HEK293T (cell line): ENCODE data around the gene TRPM2.

Source experiments
- CTCF ChIA-PET: fragments of 350-600 bp; formaldehyde crosslinking; extraction: SDS; loops from one replicate; lab custom pipeline; 2021; ENCODE audit warnings: antibody characterized with exemption, inconsistent platforms; lab: Yijun Ruan, JAX
- POLR2A ChIA-PET: fragments of 350-600 bp; formaldehyde crosslinking; extraction: SDS; loops from one replicate; lab custom pipeline; 2020; ENCODE audit warnings: antibody characterized with exemption, inconsistent platforms; lab: Yijun Ruan, JAX
- DNase-seq: peaks from one replicate; pipeline ENCODE4 v3.0.0; 2012; ENCODE audit warnings: mixed read lengths; ENCODE audit errors: extremely low spot score
- ARNT ChIP-seq: fragments of 450-650 bp; IDR thresholded peaks from 2 replicates; pipeline ENCODE4 v1.6.1; 2017; ENCODE audit warnings: mild to moderate bottlenecking
- BHLHE40 ChIP-seq: fragments of 450-650 bp; IDR thresholded peaks from 2 replicates; pipeline ENCODE4 v1.6.1; 2016; ENCODE audit warnings: mild to moderate bottlenecking, moderate library complexity, borderline replicate concordance
- CTBP1 ChIP-seq: fragments of 450-650 bp; IDR thresholded peaks from 2 replicates; pipeline ENCODE4 v1.6.1; 2016; ENCODE audit warnings: borderline replicate concordance
- ELF4 ChIP-seq: fragments of 450-650 bp; IDR thresholded peaks from 2 replicates; pipeline ENCODE4 v1.6.1; 2017; ENCODE audit warnings: antibody characterized with exemption
- FOXA1 ChIP-seq: fragments of 450-650 bp; IDR thresholded peaks from 2 replicates; pipeline ENCODE4 v1.6.1; 2016; ENCODE audit warnings: mild to moderate bottlenecking
- FOXK2 ChIP-seq: fragments of 450-650 bp; IDR thresholded peaks from 2 replicates; pipeline ENCODE4 v1.6.1; 2016; ENCODE audit warnings: mild to moderate bottlenecking
- FOXM1 ChIP-seq: fragments of 450-650 bp; IDR thresholded peaks from 2 replicates; pipeline ENCODE4 v1.6.1; 2017; ENCODE audit warnings: mild to moderate bottlenecking, borderline replicate concordance
- HDGF ChIP-seq: fragments of 450-650 bp; IDR thresholded peaks from 2 replicates; pipeline ENCODE4 v1.6.1; 2017; ENCODE audit warnings: antibody characterized with exemption, borderline replicate concordance
- L3MBTL2 ChIP-seq: fragments of 450-650 bp; conservative IDR thresholded peaks from 2 replicates; pipeline ENCODE4 v1.6.1; 2016; ENCODE audit warnings: mild to moderate bottlenecking
- LEF1 ChIP-seq: fragments of 450-650 bp; IDR thresholded peaks from 2 replicates; pipeline ENCODE4 v1.6.1; 2017; ENCODE audit warnings: mild to moderate bottlenecking, borderline replicate concordance
- NFRKB ChIP-seq: fragments of 450-650 bp; IDR thresholded peaks from 2 replicates; pipeline ENCODE4 v1.6.1; 2016; ENCODE audit warnings: mild to moderate bottlenecking, moderate library complexity
- PKNOX1 ChIP-seq: fragments of 450-650 bp; IDR thresholded peaks from 2 replicates; pipeline ENCODE4 v1.6.1; 2016
- SP1 ChIP-seq: fragments of 450-650 bp; IDR thresholded peaks from 2 replicates; pipeline ENCODE4 v1.6.1; 2017
- SUZ12 ChIP-seq: fragments of 450-650 bp; IDR thresholded peaks from 2 replicates; pipeline ENCODE4 v1.6.1; 2016; ENCODE audit warnings: mild to moderate bottlenecking
- TARDBP ChIP-seq: fragments of 450-650 bp; IDR thresholded peaks from 2 replicates; pipeline ENCODE4 v1.6.1; 2016
- ZNF384 ChIP-seq: fragments of 450-650 bp; IDR thresholded peaks from 2 replicates; pipeline ENCODE4 v1.6.1; 2016

The TRPM2 gene

GRCh38 chr21:44438531-44439210 lies 85.2 kb downstream of the TRPM2 start:
- TF ChIP-seq FOXM1 (no peak), FOXK2 (no peak), LEF1 (no peak), ELF4 (no peak), HDGF (no peak), PKNOX1 (no peak), TARDBP (no peak), L3MBTL2 (no peak), BHLHE40 (no peak), SP1 (no peak), FOXA1 (no peak), CTBP1 (no peak), SUZ12 (no peak)
- ChIA-PET CTCF (no interaction called here), POLR2A (no interaction called here)
- DNase-seq, result no peak

DNA sequence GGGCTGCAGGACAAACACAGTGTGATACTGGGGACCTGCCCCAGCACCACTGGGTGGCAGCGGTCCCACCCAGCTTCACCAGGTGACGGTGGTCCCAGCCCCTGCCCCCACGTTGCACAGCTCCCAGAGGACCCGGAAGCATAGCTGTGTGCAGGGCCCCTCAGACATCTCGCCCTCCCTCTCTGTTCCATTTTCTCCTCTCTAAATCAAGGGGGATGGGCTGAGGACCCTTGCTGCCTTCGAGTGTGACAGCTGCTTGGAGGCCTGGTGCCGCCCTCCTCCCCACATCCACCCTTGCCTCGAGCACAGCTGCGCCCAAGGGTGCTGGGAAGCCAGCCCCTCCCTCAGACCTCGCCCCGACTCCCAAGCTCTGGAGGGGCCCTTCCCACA lies 85.8 kb downstream of the TRPM2 start:
- POLR2A ChIA-PET, result no interaction called here
- CTCF ChIA-PET, result no interaction called here
- TF ChIP-seq PKNOX1, result no peak
- DNase-seq, result no peak

DNA sequence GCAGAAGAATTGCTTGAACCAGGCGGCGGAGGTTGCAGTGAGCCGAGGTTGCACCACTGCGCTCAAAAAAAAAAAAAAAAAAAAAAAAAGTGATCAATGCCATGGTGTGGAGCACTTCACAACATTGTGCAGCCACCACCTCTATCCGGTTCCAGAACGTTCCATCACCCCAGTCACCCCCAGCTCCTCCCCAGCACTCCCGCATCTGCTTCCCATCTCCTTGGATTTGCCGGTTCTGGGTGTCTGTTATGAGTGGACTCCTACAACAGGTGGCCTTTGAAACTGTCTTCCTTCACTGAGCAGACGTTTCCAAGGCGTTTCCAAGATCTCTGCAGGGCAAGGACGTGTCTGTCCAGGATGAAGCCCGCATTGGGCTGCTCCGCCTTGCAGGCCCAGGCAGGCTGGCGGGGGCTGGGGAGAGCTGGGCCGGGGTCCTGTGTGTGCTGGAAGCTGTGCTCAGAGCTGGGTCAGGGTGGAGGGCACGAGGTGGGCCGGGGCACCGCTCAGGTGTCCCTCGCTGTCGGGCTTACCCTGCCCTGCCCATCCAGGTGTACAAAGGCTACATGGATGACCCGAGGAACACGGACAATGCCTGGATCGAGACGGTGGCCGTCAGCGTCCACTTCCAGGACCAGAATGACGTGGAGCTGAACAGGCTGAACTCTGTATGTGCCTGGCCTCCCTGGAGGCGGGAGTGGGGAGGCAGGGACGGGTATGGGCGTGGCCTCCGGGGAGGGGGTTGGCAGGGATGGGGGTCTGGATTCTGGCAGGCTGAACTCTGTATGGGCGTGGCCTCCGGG lies 87.0 kb downstream of the TRPM2 start:
- CTCF ChIA-PET, result no interaction called here
- TF ChIP-seq NFRKB (no peak), SP1 (no peak), PKNOX1 (no peak), SUZ12 (no peak), CTBP1 (no peak), LEF1 (no peak), BHLHE40 (no peak), ZNF384 (no peak), TARDBP (no peak), HDGF (no peak), FOXM1 (no peak), FOXA1 (no peak), ARNT (no peak), FOXK2 (no peak), L3MBTL2 (no peak), ELF4 (no peak)
- DNase-seq, result no peak
- POLR2A ChIA-PET, result no interaction called here

- CTCF ChIA-PET, result no interaction called here
- no peak for DNase-seq
- TF ChIP-seq FOXA1, result no peak
- TF ChIP-seq BHLHE40, result no peak
- TF ChIP-seq SUZ12, result no peak
- TF ChIP-seq FOXM1, result no peak
- no peak for TF ChIP-seq PKNOX1
- no peak for TF ChIP-seq ARNT
- TF ChIP-seq CTBP1, result no peak
- TF ChIP-seq TARDBP, result no peak
- no peak for TF ChIP-seq HDGF
- no peak for TF ChIP-seq ZNF384
- no peak for TF ChIP-seq L3MBTL2
- no peak for TF ChIP-seq FOXK2
- no peak for TF ChIP-seq ELF4
- POLR2A ChIA-PET, result no interaction called here
These were observed 87.6 kb downstream of the TRPM2 start for GRCh38 chr21:44441041-44441400.

GRCh38 chr21:44441581-44442265 lies 88.3 kb downstream of the TRPM2 start:
- no peak for DNase-seq
- ChIA-PET CTCF (no interaction called here), POLR2A (no interaction called here)
- no peak for TF ChIP-seq ZNF384
- no peak for TF ChIP-seq FOXA1
- TF ChIP-seq NFRKB, result no peak
- TF ChIP-seq FOXK2, result no peak
